ENCODE results near the gene CX3CR1.
"Not testable (repeated sequence)": the region's sequence is repeated elsewhere in the genome, so short reads cannot be mapped to it uniquely, and the experiment has no call there.

CX3CR1 gene

GRCh38 chr3:39232859-39233258, 47.0 kb downstream of the CX3CR1 start:
- ATAC-seq = no peak
- TF ChIP-seq ZNF8 (CRISPR knock-in tag; IDR thresholded peaks at IDR 0.05) (no peak), GLIS3 (CRISPR knock-in tag; IDR thresholded peaks at IDR 0.05) (no peak), ARNTL (CRISPR knock-in tag; IDR thresholded peaks at IDR 0.05; ENCODE audit: borderline replicate concordance, low read depth) (no peak), SNAI2 (CRISPR knock-in tag; IDR thresholded peaks at IDR 0.05) (no peak), ZNF565 (CRISPR knock-in tag; conservative IDR thresholded peaks at IDR 0.05; ENCODE audit: low read depth) (no peak), CSRNP3 (CRISPR knock-in tag; IDR thresholded peaks at IDR 0.05) (no peak), PPARA (CRISPR knock-in tag; IDR thresholded peaks at IDR 0.05; ENCODE audit: borderline replicate concordance) (no peak), PATZ1 (CRISPR knock-in tag; IDR thresholded peaks at IDR 0.05; ENCODE audit: borderline replicate concordance) (no peak), TCF4 (CRISPR knock-in tag; IDR thresholded peaks at IDR 0.05; ENCODE audit: borderline replicate concordance) (no peak), ISL1 (CRISPR knock-in tag; IDR thresholded peaks at IDR 0.05) (no peak), ZNF70 (CRISPR knock-in tag; IDR thresholded peaks at IDR 0.05) (no peak), RARB (CRISPR knock-in tag; IDR thresholded peaks at IDR 0.05) (no peak), BACH2 (CRISPR knock-in tag; IDR thresholded peaks at IDR 0.05; ENCODE audit: borderline replicate concordance) (no peak), ZC3H10 (CRISPR knock-in tag; IDR thresholded peaks at IDR 0.05) (no peak), ZFP3 (CRISPR knock-in tag; IDR thresholded peaks at IDR 0.05) (no peak), TSHZ2 (CRISPR knock-in tag; IDR thresholded peaks at IDR 0.05) (no peak)

- no peak for TF ChIP-seq PATZ1 (CRISPR knock-in tag; IDR thresholded peaks at IDR 0.05; ENCODE audit: borderline replicate concordance)
- ATAC-seq = no peak
Observed at GRCh38 chr3:39230453-39230852, 49.4 kb downstream of the CX3CR1 start.

- no peak for ATAC-seq
- TF ChIP-seq TSHZ2 (CRISPR knock-in tag; IDR thresholded peaks at IDR 0.05) (no peak), RARB (CRISPR knock-in tag; IDR thresholded peaks at IDR 0.05) (no peak), OSR1 (CRISPR knock-in tag; IDR thresholded peaks at IDR 0.05) (no peak), CSDC2 (CRISPR knock-in tag; IDR thresholded peaks at IDR 0.05) (no peak), BACH2 (CRISPR knock-in tag; IDR thresholded peaks at IDR 0.05; ENCODE audit: borderline replicate concordance) (no peak), POU6F1 (CRISPR knock-in tag; IDR thresholded peaks at IDR 0.05; ENCODE audit: borderline replicate concordance, low read depth) (no peak), ZC3H10 (CRISPR knock-in tag; IDR thresholded peaks at IDR 0.05) (no peak), ZNF565 (CRISPR knock-in tag; conservative IDR thresholded peaks at IDR 0.05; ENCODE audit: low read depth) (no peak), ESRRG (CRISPR knock-in tag; IDR thresholded peaks at IDR 0.05) (no peak), CREB5 (CRISPR knock-in tag; IDR thresholded peaks at IDR 0.05; ENCODE audit: low read depth) (no peak), CSRNP3 (CRISPR knock-in tag; IDR thresholded peaks at IDR 0.05) (no peak), PPARA (CRISPR knock-in tag; IDR thresholded peaks at IDR 0.05; ENCODE audit: borderline replicate concordance) (no peak), ISL1 (CRISPR knock-in tag; IDR thresholded peaks at IDR 0.05) (no peak), ZFP3 (CRISPR knock-in tag; IDR thresholded peaks at IDR 0.05) (no peak), SNAI2 (CRISPR knock-in tag; IDR thresholded peaks at IDR 0.05) (no peak)
Observed at GRCh38 chr3:39228496-39228895, 51.3 kb downstream of the CX3CR1 start.

GRCh38 chr3:39227596-39227995, 52.2 kb downstream of the CX3CR1 start:
- not testable (repeated sequence) for ATAC-seq
